HEK293T (cell line): ENCODE measurements around the gene SNX3.

Experiments
- CTCF ChIA-PET: fragments of 350-600 bp; formaldehyde crosslinking; extraction: SDS; loops from one replicate; lab custom pipeline; 2021; ENCODE audit warnings: antibody characterized with exemption, inconsistent platforms; lab: Yijun Ruan, JAX
- POLR2A ChIA-PET: fragments of 350-600 bp; formaldehyde crosslinking; extraction: SDS; loops from one replicate; lab custom pipeline; 2020; ENCODE audit warnings: antibody characterized with exemption, inconsistent platforms; lab: Yijun Ruan, JAX
- DNase-seq: peaks from one replicate; pipeline ENCODE4 v3.0.0; 2012; ENCODE audit warnings: mixed read lengths; ENCODE audit errors: extremely low spot score
- ARNT ChIP-seq: fragments of 450-650 bp; IDR thresholded peaks from 2 replicates; pipeline ENCODE4 v1.6.1; 2017; ENCODE audit warnings: mild to moderate bottlenecking
- BHLHE40 ChIP-seq: fragments of 450-650 bp; IDR thresholded peaks from 2 replicates; pipeline ENCODE4 v1.6.1; 2016; ENCODE audit warnings: mild to moderate bottlenecking, moderate library complexity, borderline replicate concordance
- CTBP1 ChIP-seq: fragments of 450-650 bp; IDR thresholded peaks from 2 replicates; pipeline ENCODE4 v1.6.1; 2016; ENCODE audit warnings: borderline replicate concordance
- ELF4 ChIP-seq: fragments of 450-650 bp; IDR thresholded peaks from 2 replicates; pipeline ENCODE4 v1.6.1; 2017; ENCODE audit warnings: antibody characterized with exemption
- FOXA1 ChIP-seq: fragments of 450-650 bp; IDR thresholded peaks from 2 replicates; pipeline ENCODE4 v1.6.1; 2016; ENCODE audit warnings: mild to moderate bottlenecking
- FOXK2 ChIP-seq: fragments of 450-650 bp; IDR thresholded peaks from 2 replicates; pipeline ENCODE4 v1.6.1; 2016; ENCODE audit warnings: mild to moderate bottlenecking
- FOXM1 ChIP-seq: fragments of 450-650 bp; IDR thresholded peaks from 2 replicates; pipeline ENCODE4 v1.6.1; 2017; ENCODE audit warnings: mild to moderate bottlenecking, borderline replicate concordance
- HDGF ChIP-seq: fragments of 450-650 bp; IDR thresholded peaks from 2 replicates; pipeline ENCODE4 v1.6.1; 2017; ENCODE audit warnings: antibody characterized with exemption, borderline replicate concordance
- L3MBTL2 ChIP-seq: fragments of 450-650 bp; conservative IDR thresholded peaks from 2 replicates; pipeline ENCODE4 v1.6.1; 2016; ENCODE audit warnings: mild to moderate bottlenecking
- LEF1 ChIP-seq: fragments of 450-650 bp; IDR thresholded peaks from 2 replicates; pipeline ENCODE4 v1.6.1; 2017; ENCODE audit warnings: mild to moderate bottlenecking, borderline replicate concordance
- NFRKB ChIP-seq: fragments of 450-650 bp; IDR thresholded peaks from 2 replicates; pipeline ENCODE4 v1.6.1; 2016; ENCODE audit warnings: mild to moderate bottlenecking, moderate library complexity
- PKNOX1 ChIP-seq: fragments of 450-650 bp; IDR thresholded peaks from 2 replicates; pipeline ENCODE4 v1.6.1; 2016
- SP1 ChIP-seq: fragments of 450-650 bp; IDR thresholded peaks from 2 replicates; pipeline ENCODE4 v1.6.1; 2017
- SUZ12 ChIP-seq: fragments of 450-650 bp; IDR thresholded peaks from 2 replicates; pipeline ENCODE4 v1.6.1; 2016; ENCODE audit warnings: mild to moderate bottlenecking
- TARDBP ChIP-seq: fragments of 450-650 bp; IDR thresholded peaks from 2 replicates; pipeline ENCODE4 v1.6.1; 2016
- ZNF384 ChIP-seq: fragments of 450-650 bp; IDR thresholded peaks from 2 replicates; pipeline ENCODE4 v1.6.1; 2016

SNX3 gene

GRCh38 chr6:108163267-108163643 lies 97.6 kb downstream of the SNX3 start:
- TF ChIP-seq CTBP1 (no peak), TARDBP (no peak), FOXA1 (no peak), PKNOX1 (no peak), ARNT (no peak), NFRKB (no peak), HDGF (no peak), ELF4 (no peak), LEF1 (no peak), SP1 (no peak), FOXM1 (no peak), ZNF384 (no peak), FOXK2 (no peak), SUZ12 (no peak), BHLHE40 (no peak), L3MBTL2 (no peak)
- ChIA-PET POLR2A (no interaction called here), CTCF (no interaction called here)
- DNase-seq: no peak

- no peak for DNase-seq
- ChIA-PET CTCF (no interaction called here), POLR2A (interaction anchor here (1.0 to 1.3 kb wide), 2 partner anchors 28 to 71 kb away, joined by 3 to 4 read pairs; no protein-coding TSS in a partner anchor)
- TF ChIP-seq ELF4 (no peak), ZNF384 (no peak), HDGF (no peak), FOXA1 (no peak), FOXM1 (no peak), BHLHE40 (no peak), CTBP1 (no peak), SP1 (no peak), L3MBTL2 (no peak), LEF1 (no peak), NFRKB (no peak), TARDBP (no peak), FOXK2 (no peak)
Measured at GRCh38 chr6:108161724-108162282, 99.0 kb downstream of the SNX3 start.
